Stomach (tissue), 4 donors: Measurements from ENCODE around the gene FIS1.
"Not testable (repeated sequence)": the region's sequence is repeated elsewhere in the genome, so short reads cannot be mapped to it uniquely, and the experiment has no call there.

Source experiments
- CTCF ChIP-seq, 7 experiments: fragments of 450-650 bp in 4 of 7; fragments of 200-600 bp in 3 of 7; sonication (generic) in 3 of 7; IDR thresholded peaks; one replicate each; pipeline ENCODE4 v1.5.1; 2016 to 2019; ENCODE audit warnings: antibody characterized with exemption in 7 of 7, control low read depth in 2 of 7, mild to moderate bottlenecking in 1 of 7
- POLR2AphosphoS5 ChIP-seq, 3 donors: sonication (generic); formaldehyde crosslinking; IDR thresholded peaks; one replicate each; pipeline ENCODE4 v1.6.1; 2016; ENCODE audit warnings: antibody characterized with exemption in 3 of 3

- not testable (repeated sequence) for TF ChIP-seq POLR2AphosphoS5, CTCF (IDR thresholded peaks at IDR 0.05)
These were observed 8.3 kb upstream of the FIS1 start for GRCh38 chr7:101253199-101253598.
